T-helper 17 cell (primary cell): ENCODE data around the gene METRNL. TPM values are rescaled to one million over a fixed set of nuclear protein-coding genes. Genes with fewer than 3 reads are reported as not detected.
"Not testable (repeated sequence)": the region's sequence is repeated elsewhere in the genome, so short reads cannot be mapped to it uniquely, and the experiment has no call there.

ENCODE experiments used
- ATAC-seq: fragments of 150-1000 bp; cut with Tn5 transposase; 2 replicates; pipeline ENCODE4 v1.10.0; 2021; ENCODE audit warnings: mild to moderate bottlenecking, moderate library complexity
- DNase-seq, 3 donors: peaks; one replicate each; pipeline versions ENCODE4 v3.0.0 to v3.0.0-alpha.2; 2020 to 2021
- H3K9me3 ChIP-seq: one replicate; pipeline ENCODE4 v1.7.0; 2013; ENCODE audit warnings: low read length, mild to moderate bottlenecking; ENCODE audit not compliant: control insufficient read depth, poor library complexity, severe bottlenecking
- H3K27ac Mint-ChIP-seq: one replicate; pipeline ENCODE4 v1.8.0; 2022; ENCODE audit warnings: mild to moderate bottlenecking, moderate library complexity, mixed read lengths
- H3K27me3 Mint-ChIP-seq: one replicate; pipeline ENCODE4 v1.8.0; 2022; ENCODE audit warnings: mixed read lengths
- H3K36me3 Mint-ChIP-seq: one replicate; pipeline ENCODE4 v1.8.0; 2022; ENCODE audit warnings: low read depth, mixed read lengths
- H3K4me1 Mint-ChIP-seq: one replicate; pipeline ENCODE4 v1.8.0; 2022; ENCODE audit warnings: mild to moderate bottlenecking, mixed read lengths
- H3K4me3 Mint-ChIP-seq: one replicate; pipeline ENCODE4 v1.8.0; 2022; ENCODE audit warnings: mild to moderate bottlenecking, moderate library complexity, mixed read lengths
- total RNA-seq, 4 donors: library from RNA in 2 of 4; stranded (reverse) in 2 of 4; gene quantifications; one replicate each; pipeline ENCODE4 v1.2.3 and lab custom pipeline; 2022 to 2026

METRNL gene
- total RNA-seq, 2 donors from 2014 or later: 24.0 to 26.2 TPM

DNA sequence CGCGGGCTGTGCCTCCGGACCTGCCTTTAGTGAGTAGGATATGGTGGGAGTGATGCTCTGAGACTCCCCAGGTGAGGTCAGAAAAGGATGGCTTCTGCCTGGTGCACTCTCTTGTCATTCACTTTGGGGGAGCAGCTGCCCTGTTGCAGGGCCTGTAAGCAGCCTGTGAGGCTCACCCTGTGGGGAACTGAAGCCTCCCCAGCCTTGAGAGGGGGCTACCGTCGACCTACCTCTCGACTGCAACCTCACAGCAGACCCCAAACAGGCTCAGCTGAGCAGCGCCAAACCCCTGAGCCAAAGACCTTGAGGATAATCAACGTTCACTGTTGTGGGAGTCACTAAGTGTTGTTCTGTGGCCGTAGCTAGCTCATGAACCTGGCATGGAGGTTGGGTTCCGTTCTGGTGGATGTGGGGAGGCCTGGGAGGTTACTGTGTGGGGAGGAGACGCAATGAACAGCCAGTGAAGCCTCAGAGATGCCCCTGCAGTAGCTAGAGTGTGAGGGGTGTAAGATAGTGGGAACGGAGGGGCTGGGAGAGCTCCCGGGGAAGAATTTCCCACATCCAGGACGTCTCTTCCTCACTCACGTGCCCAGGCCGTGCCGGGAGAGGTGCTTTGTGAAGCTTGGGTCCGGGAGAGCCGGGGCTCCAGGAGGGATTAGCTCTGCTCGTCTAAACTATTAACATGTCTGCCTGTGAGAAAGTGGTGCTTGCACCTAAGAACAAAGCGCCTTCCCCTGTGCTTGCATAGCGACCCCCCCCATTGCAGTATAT is 38.8 kb downstream of the METRNL start:
- Mint-ChIP-seq H3K4me1 (peaks cover 16% of the 10 kb centered on the region), H3K36me3 (peaks cover 3% of the 10 kb centered on the region), H3K27ac (peak overlapping the region; percentile 39), H3K27me3 (peaks cover 46% of the 10 kb centered on the region), H3K4me3 (no peak overlapping the region)
- peak in 1 of 3 donors; percentile 6 for DNase-seq
- ATAC-seq: no peak
- H3K9me3 ChIP-seq: no peaks in the 10 kb centered on the region

DNA sequence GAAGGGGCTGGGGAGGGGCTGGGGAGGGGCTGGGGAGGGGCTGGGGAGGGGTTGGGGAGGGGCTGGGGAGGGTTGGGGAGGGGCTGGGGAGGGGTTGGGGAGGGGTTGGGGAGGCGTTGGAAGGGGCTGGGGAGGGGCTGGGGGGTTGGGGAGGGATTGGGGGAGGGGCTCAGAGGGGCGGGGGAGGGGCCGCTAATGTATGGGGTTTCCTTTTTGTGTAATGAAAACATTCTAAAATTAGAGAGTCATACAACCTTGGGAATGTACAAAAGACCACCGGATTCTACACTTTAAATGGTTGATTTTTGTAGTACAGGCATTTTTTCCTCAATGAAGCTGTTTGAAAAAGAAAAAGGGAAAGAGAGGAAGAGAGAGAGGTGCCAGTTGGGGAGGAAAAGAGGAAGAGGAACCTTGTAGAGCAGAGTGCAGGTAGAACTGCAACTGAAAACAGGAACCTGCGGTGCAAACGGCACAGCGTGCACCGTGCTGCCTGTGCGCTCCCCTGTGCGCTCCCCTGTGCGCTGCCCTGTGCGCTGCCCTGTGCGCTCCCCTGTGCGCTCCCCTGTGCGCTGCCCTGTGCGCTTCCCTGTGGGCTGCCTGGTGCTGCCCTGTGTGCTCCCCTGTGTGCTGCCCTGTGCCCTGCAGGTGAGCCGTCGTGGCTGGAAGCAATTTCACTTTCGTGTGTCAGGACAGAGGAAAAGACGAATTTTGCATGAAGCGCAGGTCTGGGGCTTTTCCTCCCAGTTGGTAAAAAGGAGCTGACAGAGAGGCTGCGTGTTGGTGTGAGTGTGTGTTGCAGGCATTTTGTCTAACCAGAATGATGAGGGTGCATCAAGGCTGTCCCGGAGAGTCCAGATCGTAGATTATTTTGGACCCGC is 40.8 kb downstream of the METRNL start:
- Mint-ChIP-seq H3K4me3 (peak overlapping the region; percentile 82), H3K27ac (no peak overlapping the region), H3K27me3 (peaks cover 50% of the 10 kb centered on the region), H3K36me3 (peaks cover 3% of the 10 kb centered on the region), H3K4me1 (peaks cover 24% of the 10 kb centered on the region)
- DNase-seq: peak in 1 of 3 donors; percentile 8
- ATAC-seq: peak; percentile 84
- H3K9me3 ChIP-seq: no peaks in the 10 kb centered on the region

DNA sequence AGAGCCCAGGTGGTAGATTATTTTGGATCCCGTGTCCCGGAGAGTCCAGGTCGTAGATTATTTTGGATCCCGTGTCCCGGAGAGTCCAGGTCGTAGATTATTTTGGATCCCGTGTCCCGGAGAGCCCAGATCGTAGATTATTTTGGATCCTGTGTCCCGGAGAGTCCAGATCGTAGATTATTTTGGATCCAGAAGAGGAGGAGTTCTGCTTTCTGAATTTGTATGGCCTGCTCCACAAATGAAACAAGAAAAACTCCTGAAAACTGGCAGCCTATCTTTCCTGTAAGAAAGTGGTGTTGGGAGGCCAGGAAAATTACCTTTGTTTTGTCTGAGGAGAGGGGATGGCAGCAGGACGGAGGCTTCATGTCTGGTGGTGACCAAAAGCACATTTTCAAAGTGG is 42.1 kb downstream of the METRNL start:
- peaks cover 55% of the 10 kb centered on the region for H3K27me3 Mint-ChIP-seq
- ATAC-seq: not testable (repeated sequence)

DNA sequence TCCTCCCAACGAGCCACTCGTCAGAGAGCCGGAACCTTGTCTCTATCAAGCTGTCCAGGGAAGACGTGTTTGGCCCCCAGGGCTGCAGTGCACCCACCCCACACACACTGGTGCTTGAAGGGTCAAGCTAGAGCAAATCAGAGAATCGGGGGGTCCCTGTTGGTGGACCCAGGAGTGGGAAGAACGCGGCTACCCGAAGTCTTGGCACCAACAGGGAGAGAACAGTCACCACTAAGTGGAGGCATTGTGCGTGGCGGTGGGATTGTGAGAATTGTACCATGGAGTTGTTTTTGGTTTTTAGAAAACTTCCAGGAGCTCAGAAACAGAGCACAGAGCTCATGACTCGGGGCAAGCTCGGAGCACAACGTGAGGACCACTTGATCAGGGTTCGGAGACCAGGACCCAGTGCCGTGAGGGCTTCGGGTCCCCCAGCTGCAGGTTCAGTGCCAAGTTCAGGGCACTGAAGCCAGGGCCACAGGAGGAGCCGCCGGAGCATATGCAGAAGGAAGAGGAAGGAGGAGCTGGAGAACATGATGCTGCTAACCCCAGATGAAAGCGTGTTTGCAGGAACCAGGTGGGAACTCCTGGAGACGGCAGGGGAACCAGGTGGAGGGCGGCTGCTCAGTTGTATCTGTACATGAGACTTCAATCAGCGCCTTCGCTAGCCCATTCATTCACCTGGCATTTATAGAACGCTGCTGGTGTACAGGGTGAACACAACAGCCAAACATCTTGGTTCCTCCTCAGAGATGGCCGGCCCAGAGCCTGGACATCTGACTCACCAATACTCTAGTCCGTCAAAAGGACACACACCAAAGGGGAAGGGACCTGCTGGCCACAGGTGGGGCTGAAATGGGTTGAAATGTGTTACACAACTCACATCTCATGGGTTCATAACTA is 42.8 kb downstream of the METRNL start:
- ATAC-seq (no peak), DNase-seq (peak in 1 of 3 donors; percentile 8)
- peaks cover 3% of the 10 kb centered on the region for H3K36me3 Mint-ChIP-seq
- H3K27ac Mint-ChIP-seq: no peak overlapping the region
- H3K27me3 Mint-ChIP-seq: peaks cover 57% of the 10 kb centered on the region
- H3K9me3 ChIP-seq: no peaks in the 10 kb centered on the region
- peaks cover 30% of the 10 kb centered on the region for H3K4me1 Mint-ChIP-seq
- no peak overlapping the region for H3K4me3 Mint-ChIP-seq

More for the DNA sequence above, 42.1 kb downstream of the METRNL start:
- H3K9me3 ChIP-seq, DNase-seq, H3K4me3 Mint-ChIP-seq, H3K36me3 Mint-ChIP-seq, H3K27ac Mint-ChIP-seq: not testable (repeated sequence)
- H3K4me1 Mint-ChIP-seq: peaks cover 30% of the 10 kb centered on the region

DNA sequence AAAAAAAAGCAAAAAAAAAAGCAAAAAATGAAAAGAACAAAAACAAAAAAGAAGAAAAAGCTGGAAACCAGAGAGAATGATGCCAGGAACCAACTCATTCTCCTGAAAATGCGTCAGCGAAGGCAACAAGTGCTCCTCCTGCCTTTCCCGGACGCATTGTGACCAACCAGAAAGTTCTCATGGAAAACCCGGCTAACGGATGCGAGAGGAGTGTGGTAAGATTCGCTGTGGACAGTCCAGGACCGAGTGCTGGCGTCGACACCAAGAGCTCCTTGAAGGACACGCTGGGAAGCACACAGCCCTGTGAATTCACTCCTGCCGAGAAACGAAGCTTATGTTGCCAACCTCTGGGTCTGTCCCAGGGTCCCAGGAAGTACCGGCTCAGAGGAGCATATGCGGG is 43.4 kb downstream of the METRNL start:
- ATAC-seq (no peak), DNase-seq (no peak)
- Mint-ChIP-seq H3K4me3 (no peak overlapping the region), H3K4me1 (peaks cover 30% of the 10 kb centered on the region), H3K36me3 (peaks cover 3% of the 10 kb centered on the region), H3K27me3 (peaks cover 57% of the 10 kb centered on the region), H3K27ac (peak overlapping the region; percentile 41)
- no peaks in the 10 kb centered on the region for H3K9me3 ChIP-seq

DNA sequence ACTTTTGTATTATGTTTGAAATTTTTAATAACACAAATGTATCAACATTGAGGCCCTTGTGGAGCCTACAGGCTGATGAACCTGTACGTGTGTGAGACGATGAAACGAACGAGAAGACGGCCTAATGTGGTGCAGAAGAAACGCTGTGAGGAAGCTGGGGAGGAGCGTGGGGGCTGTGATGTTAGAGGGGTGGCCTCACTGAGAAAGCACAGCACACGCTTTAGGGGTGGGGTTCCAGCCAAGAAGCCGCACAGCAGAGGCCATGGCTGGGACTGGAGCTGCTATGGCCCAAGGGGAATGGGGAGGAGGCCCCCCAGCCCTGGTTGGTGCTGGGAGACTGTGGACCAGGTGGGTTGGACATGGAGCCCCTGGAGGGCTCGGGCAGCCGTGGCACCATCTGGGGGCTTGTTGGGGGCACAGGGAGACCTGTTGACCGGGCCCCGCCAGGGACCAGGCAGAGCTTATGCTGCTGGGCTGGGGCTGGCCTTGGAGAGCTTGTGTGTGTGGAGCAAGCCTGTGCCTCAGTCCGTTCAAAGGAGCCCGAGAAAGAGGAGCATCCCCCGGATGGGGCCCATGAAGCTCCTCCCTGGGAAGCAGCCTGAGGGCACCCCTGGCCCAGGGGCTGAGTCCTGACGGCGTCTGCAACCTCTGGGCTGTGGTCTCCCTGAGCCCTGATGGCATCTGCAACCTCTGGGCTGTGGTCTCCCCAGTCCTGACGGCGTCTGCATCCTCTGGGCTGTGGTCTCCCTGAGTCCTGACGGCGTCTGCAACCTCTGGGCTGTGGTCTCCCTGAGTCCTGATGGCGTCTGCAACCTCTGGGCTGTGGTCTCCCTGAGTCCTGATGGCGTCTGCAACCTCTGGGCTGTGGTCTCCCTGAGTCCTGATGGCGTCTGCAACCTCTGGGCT is 44.7 kb downstream of the METRNL start:
- Mint-ChIP-seq H3K27me3 (peaks cover 50% of the 10 kb centered on the region), H3K27ac (peak overlapping the region; percentile 41), H3K4me3 (peak overlapping the region; percentile 63), H3K36me3 (peaks cover 3% of the 10 kb centered on the region), H3K4me1 (peaks cover 26% of the 10 kb centered on the region)
- DNase-seq (peak in 2 of 3 donors; percentile 4 to 6), ATAC-seq (peak; percentile 35)
- H3K9me3 ChIP-seq: no peaks in the 10 kb centered on the region

DNA sequence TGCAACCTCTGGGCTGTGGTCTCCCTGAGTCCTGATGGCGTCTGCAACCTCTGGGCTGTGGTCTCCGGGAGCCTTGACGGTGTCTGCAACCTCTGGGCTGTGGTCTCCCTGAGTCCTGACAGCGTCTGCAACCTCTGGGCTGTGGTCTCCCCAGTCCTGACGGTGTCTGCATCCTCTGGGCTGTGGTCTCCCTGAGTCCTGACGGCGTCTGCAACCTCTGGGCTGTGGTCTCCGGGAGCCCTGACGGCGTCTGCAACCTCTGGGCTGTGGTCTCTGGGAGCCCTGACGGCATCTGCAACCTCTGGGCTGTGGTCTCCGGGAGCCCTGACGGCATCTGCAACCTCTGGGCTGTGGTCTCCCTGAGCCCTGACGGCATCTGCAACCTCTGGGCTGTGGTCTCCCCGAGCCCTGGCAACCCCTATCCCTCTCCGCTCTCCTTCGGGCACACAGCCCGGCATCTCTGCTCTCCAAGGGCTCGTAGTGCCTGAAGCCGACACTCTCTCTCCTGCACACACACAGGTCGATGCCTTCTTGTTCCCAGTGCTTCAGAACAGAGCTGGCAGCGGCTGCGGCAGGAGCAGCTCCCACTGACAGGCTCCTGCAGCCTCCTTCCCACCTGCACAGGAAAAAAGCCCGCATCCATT is 45.6 kb downstream of the METRNL start:
- Mint-ChIP-seq H3K4me1 (peaks cover 23% of the 10 kb centered on the region), H3K4me3 (no peak overlapping the region), H3K27me3 (peaks cover 50% of the 10 kb centered on the region), H3K36me3 (peaks cover 3% of the 10 kb centered on the region), H3K27ac (peak overlapping the region; percentile 60)
- H3K9me3 ChIP-seq: no peaks in the 10 kb centered on the region
- peak; percentile 52 for ATAC-seq
- DNase-seq: peak in 2 of 3 donors; percentile 4 to 11

DNA sequence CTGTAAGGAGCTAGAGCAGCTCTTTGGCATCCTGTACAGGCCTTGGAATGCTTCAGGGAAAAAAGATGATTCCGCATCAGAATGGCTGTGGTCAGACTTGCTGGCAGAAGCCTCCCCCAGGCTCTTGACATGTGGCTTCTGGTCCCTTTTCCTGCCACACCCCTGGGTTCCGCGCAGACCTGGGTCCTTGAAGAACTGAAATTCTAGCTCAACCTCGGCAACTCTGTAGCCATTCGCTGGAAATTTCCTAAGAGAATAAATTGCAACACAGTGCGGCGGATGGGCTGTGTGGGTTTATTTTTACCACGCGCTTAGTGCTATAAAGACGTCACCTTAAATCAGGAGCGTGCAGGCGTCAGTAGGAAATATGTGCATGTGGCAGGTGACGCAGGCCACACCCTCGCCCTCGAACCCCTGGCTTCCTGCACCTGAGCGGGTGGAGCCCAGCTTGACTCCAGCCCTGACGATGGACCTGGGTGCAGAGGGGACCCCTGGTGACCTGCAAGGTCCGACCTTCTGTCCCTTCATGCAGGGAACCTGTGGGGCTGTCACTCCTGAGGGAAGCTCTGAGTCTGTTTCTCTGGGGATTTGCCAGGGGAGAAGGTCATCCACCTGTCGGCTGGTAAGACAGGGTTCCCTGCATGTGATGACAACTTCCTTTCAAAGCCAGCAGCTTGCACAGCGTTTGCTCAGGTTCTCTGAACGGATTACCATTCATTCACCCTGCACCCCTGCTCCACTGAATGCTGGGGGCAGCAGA is 46.3 kb downstream of the METRNL start:
- H3K9me3 ChIP-seq: no peaks in the 10 kb centered on the region
- peak; percentile 67 for ATAC-seq
- Mint-ChIP-seq H3K36me3 (peaks cover 3% of the 10 kb centered on the region), H3K27me3 (peaks cover 45% of the 10 kb centered on the region), H3K4me1 (peaks cover 18% of the 10 kb centered on the region), H3K27ac (peak overlapping the region; percentile 60), H3K4me3 (no peak overlapping the region)
- DNase-seq: peak in 2 of 3 donors; percentile 7 to 8

DNA sequence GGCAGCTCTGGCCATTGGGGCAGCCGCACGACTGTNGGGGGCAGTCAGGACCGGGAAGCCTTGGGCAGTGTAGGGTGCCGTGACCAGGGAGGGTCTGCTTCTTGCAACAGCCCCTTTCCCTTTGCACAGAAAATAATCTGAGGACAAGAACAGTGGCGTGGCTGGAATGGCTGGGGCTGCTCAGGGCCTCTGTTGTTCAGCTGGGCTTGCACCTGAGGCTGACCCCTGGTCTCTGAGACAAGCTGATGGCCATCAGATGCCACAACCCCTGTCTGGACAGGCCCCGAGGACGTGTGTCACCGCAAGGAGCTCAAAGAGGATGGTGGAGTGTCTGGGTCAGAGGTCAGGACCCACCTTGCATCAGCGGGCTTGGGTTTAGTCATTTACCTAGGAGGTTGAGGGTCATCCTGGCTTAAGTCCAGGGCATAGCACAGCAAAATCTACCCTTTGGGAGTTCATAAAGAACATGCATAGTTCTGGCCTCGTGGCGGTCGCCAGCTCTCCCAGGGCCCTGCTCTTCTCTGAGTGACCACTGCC is 46.9 kb downstream of the METRNL start:
- Mint-ChIP-seq H3K4me3 (no peak overlapping the region), H3K27me3 (peaks cover 49% of the 10 kb centered on the region), H3K36me3 (peaks cover 3% of the 10 kb centered on the region), H3K27ac (peak overlapping the region; percentile 16), H3K4me1 (peaks cover 17% of the 10 kb centered on the region)
- H3K9me3 ChIP-seq: no peaks in the 10 kb centered on the region
- ATAC-seq: no peak
- peak in 1 of 3 donors; percentile 7 for DNase-seq

DNA sequence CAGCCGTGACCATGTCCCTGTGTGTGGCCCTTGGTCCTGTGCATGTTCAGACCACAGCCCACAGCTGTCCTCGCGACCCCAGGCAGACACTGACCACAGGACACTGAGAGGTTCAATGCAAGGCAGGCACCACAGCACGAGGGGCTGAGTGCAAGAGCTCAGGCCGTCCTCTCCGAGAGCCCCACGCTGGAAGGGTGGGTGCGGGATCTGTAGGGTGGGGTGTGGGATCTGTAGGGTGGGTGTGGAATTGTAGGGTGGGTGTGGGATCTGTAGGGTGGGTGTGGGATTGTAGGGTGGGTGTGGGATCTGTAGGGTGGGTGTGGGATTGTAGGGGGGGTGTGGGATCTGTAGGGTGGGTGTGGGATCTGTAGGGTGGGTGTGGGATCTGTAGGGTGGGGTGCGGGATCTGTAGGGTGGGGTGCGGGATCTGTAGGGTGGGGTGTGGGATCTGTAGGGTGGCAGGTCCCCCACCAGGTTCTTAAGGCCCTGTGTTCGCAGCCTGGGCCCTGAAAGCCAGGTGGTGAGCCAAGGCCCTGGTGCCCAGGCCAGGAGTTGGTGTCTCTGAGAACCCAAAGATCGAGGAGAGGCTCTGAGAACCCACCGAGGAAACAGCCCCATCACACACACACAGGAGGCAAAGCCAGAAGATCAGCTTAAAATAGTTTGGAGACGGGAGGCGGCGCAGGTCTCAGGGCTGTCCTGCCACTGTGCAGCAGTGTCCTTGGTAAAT is 48.2 kb downstream of the METRNL start:
- peaks cover 48% of the 10 kb centered on the region for H3K27me3 Mint-ChIP-seq
- DNase-seq (peak in 2 of 3 donors; percentile 2 to 8), ATAC-seq (no peak)
- H3K36me3 Mint-ChIP-seq: no peaks in the 10 kb centered on the region
- no peak overlapping the region for H3K27ac Mint-ChIP-seq
- H3K4me1 Mint-ChIP-seq: peaks cover 16% of the 10 kb centered on the region
- no peak overlapping the region for H3K4me3 Mint-ChIP-seq
- H3K9me3 ChIP-seq: no peaks in the 10 kb centered on the region
